A673 (cell line): ENCODE measurements around the gene PDE4B. TPM values are rescaled to one million over a fixed set of nuclear protein-coding genes. Genes with fewer than 3 reads are reported as not detected.

ENCODE experiments used
- BruUV-seq: library from RNA; stranded (reverse); fragments of 400-500 nt; replicated peaks from 2 replicates; lab custom pipeline; 2021; lab: Mats Ljungman, UMichigan
- CTCF ChIA-PET: fragments of 300-600 bp; sonication (Branson Sonifier 250); formaldehyde crosslinking; loops from one replicate; lab custom pipeline; 2022; ENCODE audit warnings: antibody characterized with exemption; lab: Charles Lee
- POLR2A ChIA-PET: fragments of 300-600 bp; sonication (Branson Sonifier 250); formaldehyde crosslinking; loops from one replicate; lab custom pipeline; 2022; ENCODE audit warnings: antibody characterized with exemption; ENCODE audit not compliant: low non-redundant PET; lab: Charles Lee
- DNase-seq: peaks from one replicate; pipeline ENCODE4 v3.0.0-alpha.2; 2015; ENCODE audit warnings: low spot score
- H3K27ac ChIP-seq: fragments of 200-600 bp; sonication (generic); 2 replicates; pipeline ENCODE4 v1.5.1; 2016; ENCODE audit warnings: mixed run types, low read depth, mild to moderate bottlenecking, mixed read lengths, antibody characterized with exemption, low read length; ENCODE audit not compliant: poor library complexity, severe bottlenecking
- H3K27me3 ChIP-seq: fragments of 200-600 bp; sonication (generic); replicated peaks from 2 replicates; pipeline ENCODE4 v1.6.1; 2017; ENCODE audit warnings: mixed run types, low read depth, mild to moderate bottlenecking, mixed read lengths, antibody characterized with exemption, low read length; ENCODE audit not compliant: insufficient read depth, poor library complexity
- H3K36me3 ChIP-seq: fragments of 200-600 bp; sonication (generic); 2 replicates; pipeline ENCODE4 v1.6.1; 2016; ENCODE audit warnings: mixed run types, mild to moderate bottlenecking, mixed read lengths, antibody characterized with exemption, low read length; ENCODE audit not compliant: insufficient read depth, poor library complexity, severe bottlenecking
- H3K4me1 ChIP-seq: fragments of 200-600 bp; sonication (generic); 2 replicates; pipeline ENCODE4 v1.6.1; 2017; ENCODE audit warnings: mixed run types, mild to moderate bottlenecking, mixed read lengths, antibody characterized with exemption, low read length; ENCODE audit not compliant: insufficient read depth, poor library complexity, severe bottlenecking
- H3K4me3 ChIP-seq: fragments of 200-600 bp; sonication (generic); 2 replicates; pipeline ENCODE4 v1.5.1; 2016; ENCODE audit warnings: low read depth, mixed run types, mild to moderate bottlenecking, mixed read lengths, low read length; ENCODE audit not compliant: poor library complexity, severe bottlenecking
- H3K9me3 ChIP-seq: fragments of 200-600 bp; sonication (generic); 2 replicates; pipeline ENCODE4 v1.6.1; 2016; ENCODE audit warnings: mixed run types, low read depth, mild to moderate bottlenecking, mixed read lengths, antibody characterized with exemption, low read length; ENCODE audit not compliant: poor library complexity, severe bottlenecking
- EZH2 ChIP-seq: fragments of 200-600 bp; sonication (generic); IDR thresholded peaks from 2 replicates; pipeline ENCODE4 v1.6.1; 2017; ENCODE audit warnings: borderline replicate concordance, low read depth, mild to moderate bottlenecking, mixed read lengths, antibody characterized with exemption, low read length; ENCODE audit not compliant: poor library complexity, severe bottlenecking
- intact Hi-C: fragments of 100-400 bp; cut with micrococcal nuclease; formaldehyde crosslinking; loops from one replicate; pipeline ENCODE4 v1.10.0; 2022; ENCODE audit not compliant: unreplicated experiment
- total RNA-seq: library from RNA; stranded (reverse); gene quantifications from 2 replicates; pipeline ENCODE4 v1.2.3, GENCODE V29; 2021
- TF ChIP-seq, protein P1 (sequence below): fragments of 300-800, 200-600 bp; sonication (generic); conservative IDR thresholded peaks from 2 replicates; pipeline ENCODE4 v1.5.1; 2017; ENCODE audit warnings: low read depth, mild to moderate bottlenecking, antibody characterized with exemption, low read length, moderate library complexity, mixed read lengths

PDE4B gene
- total RNA-seq, 1 experiment from 2014 or later: 20.0 TPM

DNA sequence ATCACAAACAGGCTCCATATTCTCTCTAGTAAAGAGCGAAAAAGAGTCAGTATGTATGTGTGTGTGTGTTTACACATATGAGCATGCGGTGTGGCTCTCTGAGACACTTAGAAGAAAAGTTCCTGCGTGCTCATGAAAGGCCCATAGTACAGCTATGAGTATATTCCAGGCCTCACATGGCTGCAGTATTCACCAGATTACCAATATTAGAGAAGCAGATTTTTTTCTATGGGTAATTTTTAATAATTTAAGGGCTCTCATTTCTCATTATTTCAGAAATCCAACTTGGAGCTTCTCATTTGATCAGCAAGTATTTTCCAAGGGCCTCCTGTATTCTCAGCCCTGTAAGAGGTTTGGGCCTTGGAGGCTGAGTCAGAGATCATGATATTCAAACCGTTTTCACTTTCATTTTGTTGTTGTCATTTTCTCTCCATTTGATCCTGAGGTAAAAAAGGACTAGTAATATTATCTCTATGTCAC is 508.3 kb downstream of the PDE4B start:
- TF ChIP-seq EZH2: no peak
- TF ChIP-seq, protein P1, sequence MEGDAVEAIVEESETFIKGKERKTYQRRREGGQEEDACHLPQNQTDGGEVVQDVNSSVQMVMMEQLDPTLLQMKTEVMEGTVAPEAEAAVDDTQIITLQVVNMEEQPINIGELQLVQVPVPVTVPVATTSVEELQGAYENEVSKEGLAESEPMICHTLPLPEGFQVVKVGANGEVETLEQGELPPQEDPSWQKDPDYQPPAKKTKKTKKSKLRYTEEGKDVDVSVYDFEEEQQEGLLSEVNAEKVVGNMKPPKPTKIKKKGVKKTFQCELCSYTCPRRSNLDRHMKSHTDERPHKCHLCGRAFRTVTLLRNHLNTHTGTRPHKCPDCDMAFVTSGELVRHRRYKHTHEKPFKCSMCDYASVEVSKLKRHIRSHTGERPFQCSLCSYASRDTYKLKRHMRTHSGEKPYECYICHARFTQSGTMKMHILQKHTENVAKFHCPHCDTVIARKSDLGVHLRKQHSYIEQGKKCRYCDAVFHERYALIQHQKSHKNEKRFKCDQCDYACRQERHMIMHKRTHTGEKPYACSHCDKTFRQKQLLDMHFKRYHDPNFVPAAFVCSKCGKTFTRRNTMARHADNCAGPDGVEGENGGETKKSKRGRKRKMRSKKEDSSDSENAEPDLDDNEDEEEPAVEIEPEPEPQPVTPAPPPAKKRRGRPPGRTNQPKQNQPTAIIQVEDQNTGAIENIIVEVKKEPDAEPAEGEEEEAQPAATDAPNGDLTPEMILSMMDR: no peak
- no peak overlapping the region for H3K27ac ChIP-seq
- no peak for DNase-seq
- no peaks in the 10 kb centered on the region for H3K36me3 ChIP-seq
- intact Hi-C loops: no loop called here
- H3K27me3 ChIP-seq: no peaks in the 10 kb centered on the region
- no peaks in the 10 kb centered on the region for H3K9me3 ChIP-seq
- ChIA-PET CTCF (no interaction called here), POLR2A (no interaction called here)
- H3K4me3 ChIP-seq: no peak overlapping the region
- H3K4me1 ChIP-seq: no peaks in the 10 kb centered on the region
- no TSS peak for BruUV-seq

DNA sequence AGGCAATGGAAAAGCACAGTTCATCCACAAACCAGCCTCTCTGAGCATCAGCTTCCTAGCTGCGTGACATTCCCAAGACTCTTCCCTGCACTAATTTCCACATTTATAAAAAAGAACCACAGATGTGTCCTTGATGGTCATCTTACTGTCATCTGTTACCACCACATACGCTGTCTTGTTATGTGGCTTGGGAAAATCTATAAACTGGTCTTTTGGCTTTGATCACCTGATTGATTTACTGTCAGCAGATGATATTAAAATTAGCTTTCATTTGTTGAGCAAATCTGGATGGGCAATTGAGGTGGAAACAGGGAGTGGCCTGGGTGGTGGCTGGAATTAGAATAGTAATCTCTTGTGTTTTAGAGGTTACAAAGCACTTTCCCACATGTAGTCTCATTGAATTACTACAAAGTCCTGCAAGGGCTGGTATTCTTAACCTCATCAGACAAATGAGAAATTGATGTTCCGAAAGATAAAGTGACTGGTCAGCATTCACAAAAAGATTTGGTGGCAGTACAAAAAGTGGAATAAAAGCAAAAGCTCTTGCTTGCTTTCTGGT is 509.6 kb downstream of the PDE4B start:
- H3K27me3 ChIP-seq: no peaks in the 10 kb centered on the region
- H3K36me3 ChIP-seq: no peaks in the 10 kb centered on the region
- ChIA-PET POLR2A (no interaction called here), CTCF (no interaction called here)
- no TSS peak for BruUV-seq
- H3K9me3 ChIP-seq: no peaks in the 10 kb centered on the region
- TF ChIP-seq EZH2: no peak
- TF ChIP-seq, protein P1: no peak
- H3K4me1 ChIP-seq: no peaks in the 10 kb centered on the region
- intact Hi-C loops: no loop called here
- no peak for DNase-seq
- H3K27ac ChIP-seq: no peak overlapping the region
- H3K4me3 ChIP-seq: no peak overlapping the region

DNA sequence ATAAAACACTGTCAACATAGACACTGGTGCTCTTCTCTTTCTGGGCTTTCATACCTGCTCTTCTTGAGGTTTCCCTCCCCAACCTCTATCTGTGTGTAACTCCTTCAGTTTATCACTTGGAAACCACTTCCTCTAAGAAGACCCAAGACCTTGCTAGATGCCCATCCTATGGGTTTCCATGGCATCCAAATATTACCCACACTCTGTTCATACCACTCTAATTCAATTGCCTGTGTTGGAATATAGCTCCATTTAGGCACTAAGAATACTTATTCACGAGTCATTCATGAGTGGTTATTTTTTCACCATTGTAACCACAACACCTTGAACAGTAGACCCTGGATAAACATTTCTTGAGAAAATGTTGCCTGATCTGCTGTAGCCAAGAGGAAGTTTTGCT is 510.1 kb downstream of the PDE4B start:
- no peaks in the 10 kb centered on the region for H3K27me3 ChIP-seq
- H3K27ac ChIP-seq: no peak overlapping the region
- H3K9me3 ChIP-seq: no peaks in the 10 kb centered on the region
- CTCF ChIA-PET: no interaction called here
- H3K4me1 ChIP-seq: no peaks in the 10 kb centered on the region
- POLR2A ChIA-PET: no interaction called here
- no peak overlapping the region for H3K4me3 ChIP-seq
- no peak for DNase-seq
- TF ChIP-seq, protein P1: no peak
- no peak for TF ChIP-seq EZH2
- intact Hi-C loops: no loop called here
- no peaks in the 10 kb centered on the region for H3K36me3 ChIP-seq
- BruUV-seq: no TSS peak
